Measurements from ENCODE around the gene RBP3. TPM values are rescaled to one million over a fixed set of nuclear protein-coding genes. Genes with fewer than 3 reads are reported as not detected.

Gene RBP3
- polyA plus RNA-seq, 2 donors = not detected

GRCh38 chr10:47401210-47401609 lies 53.0 kb downstream of the RBP3 start:
- H3K4me3 ChIP-seq (ENCODE audit: low read depth in 1 of 2, low read length in 2 of 2) = no peak overlapping the region
- H3K4me1 ChIP-seq (ENCODE audit: control insufficient read depth in 2 of 2, insufficient read depth in 2 of 2, low read length in 1 of 2) = peaks cover 20 to 34% of the 10 kb centered on the region in 2 donors
- no peaks in the 10 kb centered on the region for H3K27me3 ChIP-seq (ENCODE audit: control insufficient read depth in 1 of 2, insufficient read depth in 2 of 2, low read length in 2 of 2)
- no peaks in the 10 kb centered on the region for H3K36me3 ChIP-seq (ENCODE audit: control insufficient read depth in 2 of 2, insufficient read depth in 2 of 2, low read length in 1 of 2)
- no peak overlapping the region for H3K27ac ChIP-seq (ENCODE audit: low read depth in 2 of 2, low read length in 1 of 2)
- peaks cover 0 to 2% of the 10 kb centered on the region in 2 donors for H3K9me3 ChIP-seq (ENCODE audit: control insufficient read depth in 2 of 2, insufficient read depth in 1 of 2, low read depth in 1 of 2, low read length in 1 of 2)
- WGBS, 2 donors = 95% methylated on average over 4 of the region's 4 CpGs

DNA sequence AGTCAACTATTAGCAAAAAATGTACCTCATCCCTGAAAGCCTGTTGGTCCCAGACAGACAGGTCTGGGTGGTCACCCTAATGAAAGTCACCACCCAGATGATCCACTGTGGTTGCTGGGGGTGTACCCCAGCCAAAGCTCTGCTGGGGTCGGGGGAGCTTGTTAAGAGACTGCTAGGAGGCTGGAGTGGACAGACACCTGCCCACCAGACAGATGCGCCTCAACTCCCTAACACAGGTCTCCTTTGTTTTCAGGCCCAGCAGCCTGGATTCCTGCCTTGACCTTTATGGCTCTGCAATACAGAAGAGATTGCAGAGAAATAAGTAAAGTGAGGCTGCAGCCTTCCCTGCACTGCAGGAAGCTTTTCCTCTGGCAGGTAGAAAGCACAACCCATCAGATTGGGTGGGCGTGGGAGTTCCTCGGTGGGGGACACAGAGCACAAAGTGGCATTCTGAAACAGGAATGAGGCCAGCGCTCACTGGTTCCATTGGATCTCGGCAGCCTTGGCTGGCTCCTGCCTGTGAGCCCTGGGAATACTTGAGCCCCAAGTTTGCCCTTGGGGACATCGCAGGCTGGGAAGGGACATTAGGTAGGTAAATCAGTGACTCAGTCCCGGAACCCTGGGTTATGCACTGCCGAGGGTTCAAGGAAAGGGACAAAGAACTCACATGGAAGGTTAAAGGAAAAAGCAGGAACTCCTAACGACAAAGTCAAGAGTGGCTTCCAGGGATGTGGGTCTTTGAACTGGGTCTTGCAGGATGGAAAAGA lies 53.9 kb downstream of the RBP3 start:
- Histone ChIP-seq H3K9me3 (ENCODE audit: control insufficient read depth in 2 of 2, insufficient read depth in 1 of 2, low read depth in 1 of 2, low read length in 1 of 2) (peaks cover 0 to 2% of the 10 kb centered on the region in 2 donors), H3K27ac (ENCODE audit: low read depth in 2 of 2, low read length in 1 of 2) (no peak overlapping the region), H3K27me3 (ENCODE audit: control insufficient read depth in 1 of 2, insufficient read depth in 2 of 2, low read length in 2 of 2) (no peaks in the 10 kb centered on the region), H3K4me3 (ENCODE audit: low read depth in 1 of 2, low read length in 2 of 2) (no peak overlapping the region), H3K36me3 (ENCODE audit: control insufficient read depth in 2 of 2, insufficient read depth in 2 of 2, low read length in 1 of 2) (no peaks in the 10 kb centered on the region), H3K4me1 (ENCODE audit: control insufficient read depth in 2 of 2, insufficient read depth in 2 of 2, low read length in 1 of 2) (peaks cover 21 to 39% of the 10 kb centered on the region in 2 donors)
- 82 to 89% methylated on average over 10 of the region's 10 CpGs for WGBS, 2 donors

GRCh38 chr10:47402641-47403301 lies 54.6 kb downstream of the RBP3 start:
- Histone ChIP-seq H3K27me3 (ENCODE audit: control insufficient read depth in 1 of 2, insufficient read depth in 2 of 2, low read length in 2 of 2) (no peaks in the 10 kb centered on the region), H3K36me3 (ENCODE audit: control insufficient read depth in 2 of 2, insufficient read depth in 2 of 2, low read length in 1 of 2) (no peaks in the 10 kb centered on the region), H3K4me1 (ENCODE audit: control insufficient read depth in 2 of 2, insufficient read depth in 2 of 2, low read length in 1 of 2) (peaks cover 21 to 45% of the 10 kb centered on the region in 2 donors), H3K4me3 (ENCODE audit: low read depth in 1 of 2, low read length in 2 of 2) (no peak overlapping the region), H3K27ac (ENCODE audit: low read depth in 2 of 2, low read length in 1 of 2) (peak overlapping the region in 1 of 2 donors; percentile 11), H3K9me3 (ENCODE audit: control insufficient read depth in 2 of 2, insufficient read depth in 1 of 2, low read depth in 1 of 2, low read length in 1 of 2) (peaks cover 0 to 2% of the 10 kb centered on the region in 2 donors)
- WGBS, 2 donors = 37 to 52% methylated on average over 4 of the region's 4 CpGs

DNA sequence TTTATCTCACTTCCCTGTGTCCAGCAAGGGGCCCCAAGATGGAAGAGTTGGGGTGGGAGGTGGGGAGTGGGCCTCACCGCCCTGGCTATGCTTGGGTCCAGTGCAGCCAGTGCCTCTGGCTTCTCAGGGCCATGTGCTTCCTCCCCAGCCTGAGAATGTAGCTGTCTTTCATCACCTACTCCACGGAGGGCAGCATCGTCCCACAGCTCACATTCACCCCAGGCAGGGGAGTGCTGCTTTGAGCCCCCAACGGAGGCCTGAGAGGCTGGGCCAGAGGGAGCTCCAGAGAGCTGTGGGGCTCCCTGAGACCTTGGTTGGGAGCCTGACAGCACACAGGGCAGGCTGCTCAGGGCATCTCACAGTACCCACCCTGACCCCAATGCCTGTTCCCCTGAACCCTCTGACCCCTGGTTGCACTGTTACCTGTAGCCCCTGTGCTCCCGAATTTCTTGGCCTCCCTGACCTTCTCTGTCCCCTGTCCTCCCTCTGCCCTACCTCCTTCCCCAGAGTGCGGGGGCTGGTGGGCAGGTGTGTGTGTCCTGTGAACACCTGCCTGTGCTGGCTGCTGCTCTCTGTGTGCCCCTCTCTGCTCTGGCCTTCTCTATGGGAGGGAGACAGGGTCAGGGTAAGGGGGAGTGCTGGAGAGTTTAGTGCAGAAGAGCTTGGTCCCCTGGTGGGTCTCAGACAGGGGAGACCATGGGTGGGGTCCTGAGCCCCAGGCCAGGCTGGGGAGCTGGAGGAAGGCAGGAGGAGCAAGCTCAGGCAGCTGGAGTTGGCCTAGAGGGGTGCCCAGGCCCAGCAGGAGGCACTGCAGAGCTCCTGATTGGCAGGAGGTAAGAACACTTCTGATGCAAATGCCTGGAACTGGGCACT lies 55.5 kb downstream of the RBP3 start:
- H3K27ac ChIP-seq (ENCODE audit: low read depth in 2 of 2, low read length in 1 of 2) = no peak overlapping the region
- peaks cover 21 to 45% of the 10 kb centered on the region in 2 donors for H3K4me1 ChIP-seq (ENCODE audit: control insufficient read depth in 2 of 2, insufficient read depth in 2 of 2, low read length in 1 of 2)
- H3K4me3 ChIP-seq (ENCODE audit: low read depth in 1 of 2, low read length in 2 of 2) = no peak overlapping the region
- no peaks in the 10 kb centered on the region for H3K36me3 ChIP-seq (ENCODE audit: control insufficient read depth in 2 of 2, insufficient read depth in 2 of 2, low read length in 1 of 2)
- no peaks in the 10 kb centered on the region for H3K27me3 ChIP-seq (ENCODE audit: control insufficient read depth in 1 of 2, insufficient read depth in 2 of 2, low read length in 2 of 2)
- WGBS, 2 donors = 72 to 74% methylated on average over 6 of the region's 6 CpGs
- peaks cover 0 to 2% of the 10 kb centered on the region in 2 donors for H3K9me3 ChIP-seq (ENCODE audit: control insufficient read depth in 2 of 2, insufficient read depth in 1 of 2, low read depth in 1 of 2, low read length in 1 of 2)

DNA sequence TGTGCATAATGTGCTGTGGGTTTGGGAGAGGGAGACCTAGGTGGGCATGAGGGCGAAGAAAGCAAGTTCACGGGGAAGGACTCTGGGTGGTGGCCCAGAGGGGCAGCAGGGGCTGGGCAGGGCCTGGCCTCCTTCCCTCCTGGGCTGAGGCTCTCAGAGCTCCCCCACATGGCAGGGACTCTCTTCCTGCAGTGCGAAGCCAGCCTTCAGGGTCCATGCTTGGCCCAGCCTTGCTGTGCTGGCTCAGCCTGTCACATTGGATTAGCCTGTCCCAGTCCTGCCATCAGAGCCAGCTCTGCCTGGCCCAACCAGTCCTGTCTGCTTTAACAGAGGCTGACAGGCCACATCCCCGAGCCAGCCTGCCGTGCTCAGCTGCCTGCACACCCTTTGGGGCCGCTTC lies 56.3 kb downstream of the RBP3 start:
- WGBS, 2 donors = 55 to 64% methylated on average over 6 of the region's 6 CpGs
- Histone ChIP-seq H3K9me3 (ENCODE audit: control insufficient read depth in 2 of 2, insufficient read depth in 1 of 2, low read depth in 1 of 2, low read length in 1 of 2) (peaks cover 0 to 2% of the 10 kb centered on the region in 2 donors), H3K36me3 (ENCODE audit: control insufficient read depth in 2 of 2, insufficient read depth in 2 of 2, low read length in 1 of 2) (no peaks in the 10 kb centered on the region), H3K4me1 (ENCODE audit: control insufficient read depth in 2 of 2, insufficient read depth in 2 of 2, low read length in 1 of 2) (peaks cover 21 to 45% of the 10 kb centered on the region in 2 donors), H3K27ac (ENCODE audit: low read depth in 2 of 2, low read length in 1 of 2) (peak overlapping the region; percentile 44 to 73), H3K4me3 (ENCODE audit: low read depth in 1 of 2, low read length in 2 of 2) (no peak overlapping the region), H3K27me3 (ENCODE audit: control insufficient read depth in 1 of 2, insufficient read depth in 2 of 2, low read length in 2 of 2) (no peaks in the 10 kb centered on the region)

DNA sequence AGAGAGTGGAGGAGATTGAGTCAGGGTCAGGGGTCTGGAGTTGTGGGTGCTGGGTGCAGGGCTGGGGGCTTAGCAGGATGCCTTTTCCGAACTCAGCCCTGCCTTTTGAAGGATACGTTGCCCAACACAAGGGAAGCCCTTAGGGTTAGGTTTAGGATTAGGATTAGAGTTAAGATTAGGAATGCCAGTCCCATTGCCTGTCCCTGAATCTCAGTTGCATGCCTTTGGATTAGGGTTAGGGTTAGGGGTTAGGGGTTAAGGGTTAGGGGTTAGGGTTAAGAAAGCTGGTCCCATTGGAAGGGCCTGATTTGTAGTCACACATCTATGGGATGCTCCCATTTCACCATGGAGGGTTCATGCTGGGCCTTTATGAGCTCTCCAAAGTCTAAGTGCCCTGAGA lies 56.8 kb downstream of the RBP3 start:
- H3K27ac ChIP-seq (ENCODE audit: low read depth in 2 of 2, low read length in 1 of 2) = peak overlapping the region; percentile 44 to 73
- 66 to 80% methylated on average over 2 of the region's 2 CpGs for WGBS, 2 donors
- no peak overlapping the region for H3K4me3 ChIP-seq (ENCODE audit: low read depth in 1 of 2, low read length in 2 of 2)

GRCh38 chr10:47405857-47406547 lies 57.8 kb downstream of the RBP3 start:
- peaks cover 25 to 49% of the 10 kb centered on the region in 2 donors for H3K4me1 ChIP-seq (ENCODE audit: control insufficient read depth in 2 of 2, insufficient read depth in 2 of 2, low read length in 1 of 2)
- H3K36me3 ChIP-seq (ENCODE audit: control insufficient read depth in 2 of 2, insufficient read depth in 2 of 2, low read length in 1 of 2) = no peaks in the 10 kb centered on the region
- H3K27ac ChIP-seq (ENCODE audit: low read depth in 2 of 2, low read length in 1 of 2) = peak overlapping the region; percentile 80 to 84
- H3K27me3 ChIP-seq (ENCODE audit: control insufficient read depth in 1 of 2, insufficient read depth in 2 of 2, low read length in 2 of 2) = no peaks in the 10 kb centered on the region
- H3K4me3 ChIP-seq (ENCODE audit: low read depth in 1 of 2, low read length in 2 of 2) = no peak overlapping the region
- H3K9me3 ChIP-seq (ENCODE audit: control insufficient read depth in 2 of 2, insufficient read depth in 1 of 2, low read depth in 1 of 2, low read length in 1 of 2) = no peaks in the 10 kb centered on the region
- WGBS, 2 donors = 81 to 86% methylated on average over 11 of the region's 11 CpGs

More for the DNA sequence above, 56.8 kb downstream of the RBP3 start:
- no peaks in the 10 kb centered on the region for H3K27me3 ChIP-seq (ENCODE audit: control insufficient read depth in 1 of 2, insufficient read depth in 2 of 2, low read length in 2 of 2)
- H3K4me1 ChIP-seq (ENCODE audit: control insufficient read depth in 2 of 2, insufficient read depth in 2 of 2, low read length in 1 of 2) = peaks cover 23 to 47% of the 10 kb centered on the region in 2 donors
- H3K9me3 ChIP-seq (ENCODE audit: control insufficient read depth in 2 of 2, insufficient read depth in 1 of 2, low read depth in 1 of 2, low read length in 1 of 2) = no peaks in the 10 kb centered on the region
- no peaks in the 10 kb centered on the region for H3K36me3 ChIP-seq (ENCODE audit: control insufficient read depth in 2 of 2, insufficient read depth in 2 of 2, low read length in 1 of 2)

- 81 to 82% methylated on average over 4 of the region's 4 CpGs for WGBS, 2 donors
- H3K27me3 ChIP-seq (ENCODE audit: control insufficient read depth in 1 of 2, insufficient read depth in 2 of 2, low read length in 2 of 2) = no peaks in the 10 kb centered on the region
- H3K36me3 ChIP-seq (ENCODE audit: control insufficient read depth in 2 of 2, insufficient read depth in 2 of 2, low read length in 1 of 2) = no peaks in the 10 kb centered on the region
- no peak overlapping the region for H3K4me3 ChIP-seq (ENCODE audit: low read depth in 1 of 2, low read length in 2 of 2)
- peak overlapping the region; percentile 80 to 84 for H3K27ac ChIP-seq (ENCODE audit: low read depth in 2 of 2, low read length in 1 of 2)
- no peaks in the 10 kb centered on the region for H3K9me3 ChIP-seq (ENCODE audit: control insufficient read depth in 2 of 2, insufficient read depth in 1 of 2, low read depth in 1 of 2, low read length in 1 of 2)
- peaks cover 25 to 49% of the 10 kb centered on the region in 2 donors for H3K4me1 ChIP-seq (ENCODE audit: control insufficient read depth in 2 of 2, insufficient read depth in 2 of 2, low read length in 1 of 2)
These were observed 58.3 kb downstream of the RBP3 start for GRCh38 chr10:47406548-47406869.

Data from esophagus (tissue), 2 donors.